Measurements from ENCODE around the gene FOCAD.
"Not testable (repeated sequence)": the region's sequence is repeated elsewhere in the genome, so short reads cannot be mapped to it uniquely, and the experiment has no call there.

FOCAD gene

GRCh38 chr9:20974191-20974938 lies 290.3 kb downstream of the FOCAD start:
- DNase-seq: not testable (repeated sequence)

- DNase-seq: no peak
Observed at GRCh38 chr9:20978249-20978648, 294.2 kb downstream of the FOCAD start.

- DNase-seq: no peak
Observed at GRCh38 chr9:20980832-20981455, 296.9 kb downstream of the FOCAD start.

GRCh38 chr9:20981486-20981885 lies 297.4 kb downstream of the FOCAD start:
- no peak for DNase-seq

- DNase-seq: no peak
Observed at GRCh38 chr9:20984506-20984905, 300.4 kb downstream of the FOCAD start.

- DNase-seq: no peak
Observed at GRCh38 chr9:20985851-20986600, 302.0 kb downstream of the FOCAD start.

GRCh38 chr9:20987521-20987920 lies 303.5 kb downstream of the FOCAD start:
- DNase-seq: no peak

GRCh38 chr9:20988061-20988460 lies 304.0 kb downstream of the FOCAD start:
- no peak for DNase-seq

- DNase-seq: no peak
Observed at GRCh38 chr9:20988671-20989315, 304.7 kb downstream of the FOCAD start.

GRCh38 chr9:20989923-20990341 lies 305.9 kb downstream of the FOCAD start:
- DNase-seq: no peak

- no peak for DNase-seq
Observed at GRCh38 chr9:20990867-20991266, 306.8 kb downstream of the FOCAD start.

GRCh38 chr9:20994486-20994885 lies 310.4 kb downstream of the FOCAD start:
- no peak for DNase-seq

- DNase-seq: no peak
Observed at GRCh38 chr9:20995616-20996015, 311.6 kb downstream of the FOCAD start.

- no peak for DNase-seq
Observed at GRCh38 chr9:20996809-20997208, 312.8 kb downstream of the FOCAD start.

- DNase-seq: no peak
Observed at GRCh38 chr9:20997503-20998076, 313.5 kb downstream of the FOCAD start.

- DNase-seq: no peak
Observed at GRCh38 chr9:21001581-21001980, 317.5 kb downstream of the FOCAD start.

- DNase-seq: no peak
Observed at GRCh38 chr9:21002040-21002439, 318.0 kb downstream of the FOCAD start.

- DNase-seq: no peak
Observed at GRCh38 chr9:21015129-21015815, 331.2 kb downstream of the FOCAD start.

GRCh38 chr9:21015995-21016394 lies 331.9 kb downstream of the FOCAD start:
- no peak for DNase-seq

GRCh38 chr9:21016701-21017491 lies 332.8 kb downstream of the FOCAD start:
- no peak for DNase-seq

GRCh38 chr9:21018177-21018576 lies 334.1 kb downstream of the FOCAD start:
- DNase-seq: no peak

- DNase-seq: no peak
Observed at GRCh38 chr9:21023861-21024260, 339.8 kb downstream of the FOCAD start.
